COLO668 (cell line): Measurements from ENCODE around the gene PHF21B.

Source experiments
- DNase-seq: peaks from one replicate; lab custom pipeline; 2025; ENCODE audit not compliant: unreplicated experiment; lab: John Stamatoyannopoulos, UW

PHF21B gene

GRCh38 chr22:44992166-44992565 is 17.6 kb downstream of the PHF21B start:
- DNase-seq: no peak

DNA sequence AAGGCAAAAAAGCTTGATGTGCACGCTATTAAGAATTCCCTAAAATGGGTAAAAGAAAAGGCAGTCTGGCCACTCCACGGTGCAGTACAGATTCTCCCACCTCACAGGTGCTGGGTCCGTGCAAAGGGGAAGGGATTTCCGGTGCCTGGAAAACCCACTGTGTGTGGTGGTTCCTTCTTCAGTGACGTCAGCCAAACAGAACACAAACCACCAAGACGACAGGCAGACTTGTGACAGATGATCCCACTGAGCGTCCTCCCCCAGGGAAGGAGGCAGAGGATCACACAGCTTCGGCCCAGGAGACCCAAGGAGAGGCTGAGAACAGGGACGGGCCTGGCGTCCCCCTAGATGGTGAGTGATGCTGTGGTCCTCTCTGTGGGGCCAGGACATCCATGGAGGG is 18.6 kb downstream of the PHF21B start:
- DNase-seq: no peak

- no peak for DNase-seq
These were observed 19.0 kb downstream of the PHF21B start for GRCh38 chr22:44990810-44991209.

GRCh38 chr22:44990328-44990727 is 19.5 kb downstream of the PHF21B start:
- DNase-seq: no peak

DNA sequence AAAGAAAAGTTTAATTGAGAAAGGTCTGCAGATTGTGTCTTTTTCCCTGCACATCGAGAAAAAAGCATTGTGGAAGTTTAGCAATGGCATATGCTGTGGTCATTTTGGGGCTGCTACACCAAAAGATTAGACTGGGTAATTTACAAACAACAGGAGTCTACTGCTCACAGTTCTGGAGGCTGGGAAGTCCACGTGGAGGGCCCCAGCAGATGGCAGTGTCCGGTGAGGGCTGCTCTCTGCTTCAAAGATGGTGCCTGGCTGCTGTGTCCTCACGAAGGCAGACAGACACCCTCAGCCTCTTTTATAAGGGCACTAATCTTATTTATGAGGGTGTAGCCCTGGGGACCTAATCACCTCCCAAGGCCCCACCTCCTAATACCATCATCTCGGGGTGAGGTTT is 21.1 kb downstream of the PHF21B start:
- no peak for DNase-seq

DNA sequence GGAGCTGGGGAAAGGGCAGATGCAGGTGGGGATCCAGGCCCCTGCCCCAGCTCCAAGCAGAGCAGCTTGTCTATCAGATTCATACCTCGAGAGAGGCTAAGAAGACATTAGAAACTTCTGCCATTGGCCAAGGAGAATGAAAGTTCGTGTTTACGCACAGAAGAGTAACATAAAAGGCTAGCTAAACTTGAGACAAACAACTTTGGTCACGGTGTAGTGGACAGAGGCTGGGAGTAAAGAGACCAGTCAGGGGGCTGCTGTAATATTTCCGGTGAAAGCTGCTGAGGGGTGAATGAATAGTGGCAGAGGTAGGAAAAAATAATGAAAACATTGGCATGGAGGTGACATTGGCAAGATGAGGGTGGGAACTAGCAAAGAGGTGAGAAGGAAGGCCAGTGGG is 22.9 kb downstream of the PHF21B start:
- no peak for DNase-seq

GRCh38 chr22:44985906-44986527 is 23.8 kb downstream of the PHF21B start:
- no peak for DNase-seq

GRCh38 chr22:44983878-44984482 is 25.8 kb downstream of the PHF21B start:
- no peak for DNase-seq

DNA sequence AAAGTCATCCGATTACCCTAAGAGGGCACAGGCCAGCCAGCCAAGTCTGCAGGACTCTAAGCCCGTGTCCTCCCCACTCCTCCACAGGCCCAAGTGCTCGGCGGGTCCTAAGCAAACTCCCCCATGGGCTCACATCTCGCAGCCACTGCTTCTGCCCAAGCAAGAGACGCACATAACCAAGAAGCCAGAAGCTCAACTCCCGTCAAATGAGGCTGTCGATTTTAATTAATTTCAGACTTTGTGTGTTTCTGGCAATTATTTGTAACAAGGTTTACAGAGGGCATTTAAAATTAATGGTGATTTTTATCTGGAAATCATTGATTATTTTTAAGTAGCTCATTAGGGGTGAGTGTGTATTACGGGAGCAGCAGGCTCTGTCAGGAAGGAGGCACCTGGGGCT is 27.4 kb downstream of the PHF21B start:
- DNase-seq: no peak

GRCh38 chr22:44981857-44982256 is 27.9 kb downstream of the PHF21B start:
- no peak for DNase-seq

GRCh38 chr22:44979154-44979553 is 30.7 kb downstream of the PHF21B start:
- DNase-seq: no peak

- peak; percentile 57 for DNase-seq
These were observed 34.2 kb downstream of the PHF21B start for GRCh38 chr22:44975427-44976262.

GRCh38 chr22:44974454-44974853 is 35.4 kb downstream of the PHF21B start:
- DNase-seq: no peak

DNA sequence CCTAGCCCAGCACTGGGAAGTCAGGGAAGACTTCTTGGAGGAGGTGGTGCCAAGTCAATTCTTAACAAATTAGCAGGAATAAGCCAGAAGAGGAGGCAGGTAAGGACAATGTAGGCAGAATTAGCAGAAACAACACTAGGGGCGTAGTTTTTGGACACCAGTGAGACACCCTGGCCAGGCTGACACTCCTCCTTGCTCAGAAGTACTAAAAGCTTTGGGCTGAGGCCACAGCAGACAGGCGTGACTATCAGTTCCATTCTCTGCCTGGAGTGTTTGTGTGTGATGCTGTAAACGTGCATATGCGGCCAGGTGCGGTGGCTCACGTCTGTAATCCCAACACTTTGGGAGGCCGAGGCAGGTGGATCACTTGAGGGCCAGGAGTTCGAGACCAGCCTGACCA is 36.0 kb downstream of the PHF21B start:
- DNase-seq: no peak

- DNase-seq: no peak
These were observed 37.3 kb downstream of the PHF21B start for GRCh38 chr22:44972363-44973083.

GRCh38 chr22:44971651-44972362 is 38.0 kb downstream of the PHF21B start:
- no peak for DNase-seq

DNA sequence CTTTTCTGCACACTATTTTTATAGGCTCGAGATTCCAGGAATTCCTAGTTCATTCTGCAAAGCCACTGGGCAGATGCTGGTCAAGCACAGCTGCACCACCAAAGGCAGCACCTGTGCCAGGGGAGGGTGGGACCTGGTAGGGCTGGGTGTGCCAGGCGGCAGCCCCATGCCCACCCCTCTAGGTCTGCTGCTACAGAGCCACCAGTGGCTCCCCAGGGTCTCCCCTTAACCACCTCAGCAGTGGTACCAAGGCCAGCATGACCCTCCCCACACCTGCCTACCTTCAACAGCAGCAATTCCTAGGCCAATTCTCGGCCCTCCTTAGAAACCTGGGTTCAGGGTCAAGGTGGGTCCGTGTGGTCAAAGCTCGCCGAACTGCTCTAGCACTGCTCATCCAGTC is 39.5 kb downstream of the PHF21B start:
- DNase-seq: no peak

- DNase-seq: no peak
These were observed 40.0 kb downstream of the PHF21B start for GRCh38 chr22:44969817-44970216.

DNA sequence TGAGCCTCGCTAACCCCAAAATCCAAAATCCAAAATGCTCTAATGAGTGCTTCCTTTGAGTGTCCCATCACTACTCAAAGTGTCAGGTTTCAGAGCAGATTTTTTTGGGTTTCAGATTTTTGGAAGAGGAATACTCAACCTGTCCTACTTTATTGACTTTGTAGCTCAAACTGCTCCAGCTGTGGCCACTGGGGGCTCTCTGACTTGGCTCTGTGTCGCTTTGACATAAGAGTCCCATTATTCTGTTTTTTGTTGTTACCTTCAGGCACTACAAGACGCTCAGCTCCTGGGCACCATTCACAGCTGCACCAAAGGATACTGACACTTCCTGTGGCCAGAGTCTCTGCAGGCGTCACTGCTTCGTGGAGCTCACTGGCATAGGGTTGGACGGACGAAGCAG is 41.1 kb downstream of the PHF21B start:
- no peak for DNase-seq

GRCh38 chr22:44965171-44965570 is 44.6 kb downstream of the PHF21B start:
- peak; percentile 26 for DNase-seq

GRCh38 chr22:44964722-44965078 is 45.1 kb downstream of the PHF21B start:
- DNase-seq: no peak
